ENCODE results near the gene KLF13. TPM values are rescaled to one million over a fixed set of nuclear protein-coding genes. Genes with fewer than 3 reads are reported as not detected.

Gene KLF13
- total RNA-seq, 1 donor from 2014 or later: 141 TPM

DNA sequence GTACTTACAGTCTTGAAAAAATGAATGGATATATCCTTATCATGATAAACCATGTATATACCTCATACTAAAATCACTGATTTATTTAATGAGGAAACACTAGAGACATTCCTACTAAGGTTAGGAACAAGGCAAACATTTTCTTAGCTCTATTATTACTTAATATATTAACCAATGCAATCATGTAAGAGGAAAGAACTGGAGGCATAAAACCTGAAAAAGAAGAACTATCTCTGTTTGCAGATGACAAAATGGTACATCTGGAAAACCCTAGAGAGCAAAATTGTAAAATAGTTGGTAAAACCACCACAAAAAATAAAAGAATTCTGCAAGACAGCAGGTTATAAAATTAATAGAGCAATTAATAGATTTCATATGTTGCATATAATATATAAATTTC lies 81.2 kb downstream of the KLF13 start:
- Mint-ChIP-seq H3K27ac (ENCODE audit: unreplicated experiment) (no peak overlapping the region), H3K9me3 (ENCODE audit: unreplicated experiment) (peaks cover 12% of the 10 kb centered on the region), H3K27me3 (ENCODE audit: unreplicated experiment) (peaks cover 4% of the 10 kb centered on the region), H3K4me3 (ENCODE audit: unreplicated experiment) (no peak overlapping the region), H3K4me1 (ENCODE audit: low read depth, unreplicated experiment) (peaks cover 8% of the 10 kb centered on the region), H3K36me3 (ENCODE audit: unreplicated experiment) (peaks cover 37% of the 10 kb centered on the region)
- DNase-seq: no peak
- TF ChIP-seq, protein P1, sequence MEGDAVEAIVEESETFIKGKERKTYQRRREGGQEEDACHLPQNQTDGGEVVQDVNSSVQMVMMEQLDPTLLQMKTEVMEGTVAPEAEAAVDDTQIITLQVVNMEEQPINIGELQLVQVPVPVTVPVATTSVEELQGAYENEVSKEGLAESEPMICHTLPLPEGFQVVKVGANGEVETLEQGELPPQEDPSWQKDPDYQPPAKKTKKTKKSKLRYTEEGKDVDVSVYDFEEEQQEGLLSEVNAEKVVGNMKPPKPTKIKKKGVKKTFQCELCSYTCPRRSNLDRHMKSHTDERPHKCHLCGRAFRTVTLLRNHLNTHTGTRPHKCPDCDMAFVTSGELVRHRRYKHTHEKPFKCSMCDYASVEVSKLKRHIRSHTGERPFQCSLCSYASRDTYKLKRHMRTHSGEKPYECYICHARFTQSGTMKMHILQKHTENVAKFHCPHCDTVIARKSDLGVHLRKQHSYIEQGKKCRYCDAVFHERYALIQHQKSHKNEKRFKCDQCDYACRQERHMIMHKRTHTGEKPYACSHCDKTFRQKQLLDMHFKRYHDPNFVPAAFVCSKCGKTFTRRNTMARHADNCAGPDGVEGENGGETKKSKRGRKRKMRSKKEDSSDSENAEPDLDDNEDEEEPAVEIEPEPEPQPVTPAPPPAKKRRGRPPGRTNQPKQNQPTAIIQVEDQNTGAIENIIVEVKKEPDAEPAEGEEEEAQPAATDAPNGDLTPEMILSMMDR (IDR thresholded peaks at IDR 0.05; ENCODE audit: partially characterized antibody, unreplicated experiment): no peak

DNA sequence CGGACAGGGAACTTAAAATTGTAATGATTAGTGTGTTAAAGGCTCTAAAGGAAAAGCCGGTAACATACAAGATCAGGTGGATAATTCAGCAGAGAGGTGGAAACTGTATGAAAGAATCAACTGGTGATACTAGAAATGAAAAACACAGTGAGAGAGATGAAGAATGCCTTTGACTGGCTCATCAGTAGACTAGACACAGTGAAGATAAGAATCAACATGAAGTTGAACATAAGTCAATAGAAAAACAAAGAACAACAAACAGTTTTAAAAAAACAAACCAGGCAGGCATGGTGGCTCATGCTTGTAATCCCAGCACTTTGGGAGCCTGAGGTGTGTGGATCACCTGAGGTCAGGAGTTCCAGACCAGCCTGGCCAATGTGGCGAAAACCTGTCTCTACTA lies 82.1 kb downstream of the KLF13 start:
- TF ChIP-seq, protein P1 (IDR thresholded peaks at IDR 0.05; ENCODE audit: partially characterized antibody, unreplicated experiment): no peak
- Mint-ChIP-seq H3K9me3 (ENCODE audit: unreplicated experiment) (peaks cover 9% of the 10 kb centered on the region), H3K4me3 (ENCODE audit: unreplicated experiment) (no peak overlapping the region), H3K27me3 (ENCODE audit: unreplicated experiment) (peaks cover 4% of the 10 kb centered on the region), H3K27ac (ENCODE audit: unreplicated experiment) (no peak overlapping the region), H3K4me1 (ENCODE audit: low read depth, unreplicated experiment) (peaks cover 5% of the 10 kb centered on the region), H3K36me3 (ENCODE audit: unreplicated experiment) (peaks cover 33% of the 10 kb centered on the region)
- DNase-seq: no peak

DNA sequence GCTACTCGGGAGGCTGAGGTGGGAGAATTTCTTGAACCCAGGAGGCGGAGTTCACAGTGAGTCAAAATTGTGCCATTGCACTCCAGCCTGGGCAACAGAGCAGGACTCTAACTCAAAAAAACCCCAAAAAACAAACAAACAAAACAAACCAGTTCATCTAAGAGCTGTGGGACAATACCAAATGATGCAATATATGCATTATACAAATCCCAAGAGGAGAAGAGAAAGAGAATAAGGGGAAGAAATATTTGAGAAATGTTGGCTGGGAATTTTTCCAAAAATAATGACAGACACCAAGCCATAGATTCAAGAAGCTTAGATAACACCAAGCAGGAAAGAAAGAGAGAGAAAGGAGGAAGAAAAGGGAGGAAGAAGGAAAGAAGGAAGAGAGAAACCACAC lies 82.5 kb downstream of the KLF13 start:
- H3K4me1 Mint-ChIP-seq (ENCODE audit: low read depth, unreplicated experiment): peaks cover 5% of the 10 kb centered on the region
- peaks cover 4% of the 10 kb centered on the region for H3K27me3 Mint-ChIP-seq (ENCODE audit: unreplicated experiment)
- no peak for DNase-seq
- peaks cover 33% of the 10 kb centered on the region for H3K36me3 Mint-ChIP-seq (ENCODE audit: unreplicated experiment)
- no peak overlapping the region for H3K4me3 Mint-ChIP-seq (ENCODE audit: unreplicated experiment)
- no peak overlapping the region for H3K27ac Mint-ChIP-seq (ENCODE audit: unreplicated experiment)
- TF ChIP-seq, protein P1 (IDR thresholded peaks at IDR 0.05; ENCODE audit: partially characterized antibody, unreplicated experiment): no peak
- H3K9me3 Mint-ChIP-seq (ENCODE audit: unreplicated experiment): peaks cover 9% of the 10 kb centered on the region

DNA sequence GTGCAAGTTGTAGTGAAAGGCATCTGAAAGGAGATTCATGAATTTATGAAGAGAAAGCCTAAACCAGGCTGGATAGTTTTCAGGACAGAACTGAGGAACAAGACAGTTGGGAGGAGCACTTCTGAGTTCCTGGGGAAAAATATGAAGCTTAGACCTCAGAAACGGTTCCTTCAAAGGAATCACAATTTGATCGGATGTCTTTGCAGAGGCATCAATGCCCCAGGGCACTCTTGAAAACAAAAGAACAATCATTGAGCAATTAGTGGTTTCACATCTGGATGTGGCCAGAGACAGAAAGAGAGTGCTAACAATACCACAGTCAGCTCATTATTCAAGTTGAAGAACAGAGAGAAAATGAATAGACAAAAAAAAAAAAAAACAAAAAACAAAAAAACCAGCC lies 86.2 kb downstream of the KLF13 start:
- DNase-seq: no peak
- TF ChIP-seq, protein P1 (IDR thresholded peaks at IDR 0.05; ENCODE audit: partially characterized antibody, unreplicated experiment): no peak
- no peak overlapping the region for H3K27ac Mint-ChIP-seq (ENCODE audit: unreplicated experiment)
- H3K27me3 Mint-ChIP-seq (ENCODE audit: unreplicated experiment): no peaks in the 10 kb centered on the region
- H3K4me3 Mint-ChIP-seq (ENCODE audit: unreplicated experiment): no peak overlapping the region
- H3K9me3 Mint-ChIP-seq (ENCODE audit: unreplicated experiment): peaks cover 10% of the 10 kb centered on the region
- H3K4me1 Mint-ChIP-seq (ENCODE audit: low read depth, unreplicated experiment): peaks cover 10% of the 10 kb centered on the region
- H3K36me3 Mint-ChIP-seq (ENCODE audit: unreplicated experiment): peaks cover 12% of the 10 kb centered on the region

DNA sequence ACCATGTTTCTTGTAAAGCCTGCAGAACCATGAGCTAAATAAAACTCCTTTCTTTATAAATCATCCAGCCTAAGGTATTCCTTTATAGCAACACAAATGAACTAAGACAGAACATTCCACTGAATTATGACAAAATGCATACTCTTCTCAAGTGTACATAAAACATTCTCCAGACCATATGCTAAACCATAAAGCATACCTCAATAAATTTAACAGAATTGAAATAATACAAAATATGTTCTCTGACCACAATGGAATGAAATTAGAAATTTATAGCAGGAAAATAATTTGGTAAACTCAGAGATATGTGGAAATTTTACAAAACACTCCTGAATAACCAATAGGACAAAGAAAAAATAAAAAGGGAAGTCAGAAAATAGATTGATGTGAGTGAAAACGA lies 88.6 kb downstream of the KLF13 start:
- TF ChIP-seq, protein P1 (IDR thresholded peaks at IDR 0.05; ENCODE audit: partially characterized antibody, unreplicated experiment): no peak
- H3K27ac Mint-ChIP-seq (ENCODE audit: unreplicated experiment): no peak overlapping the region
- H3K4me3 Mint-ChIP-seq (ENCODE audit: unreplicated experiment): no peak overlapping the region
- H3K36me3 Mint-ChIP-seq (ENCODE audit: unreplicated experiment): peaks cover 12% of the 10 kb centered on the region
- H3K27me3 Mint-ChIP-seq (ENCODE audit: unreplicated experiment): no peaks in the 10 kb centered on the region
- peaks cover 10% of the 10 kb centered on the region for H3K4me1 Mint-ChIP-seq (ENCODE audit: low read depth, unreplicated experiment)
- H3K9me3 Mint-ChIP-seq (ENCODE audit: unreplicated experiment): peaks cover 3% of the 10 kb centered on the region
- DNase-seq: no peak
